HK-2 (cell line): ENCODE results near the gene CSF1R.
"Not testable (repeated sequence)": the region's sequence is repeated elsewhere in the genome, so short reads cannot be mapped to it uniquely, and the experiment has no call there.

Source experiments
- DNase-seq: peaks from one replicate; pipeline ENCODE4 v3.0.0-alpha.2; 2018; ENCODE audit not compliant: unreplicated experiment

Gene CSF1R

DNA sequence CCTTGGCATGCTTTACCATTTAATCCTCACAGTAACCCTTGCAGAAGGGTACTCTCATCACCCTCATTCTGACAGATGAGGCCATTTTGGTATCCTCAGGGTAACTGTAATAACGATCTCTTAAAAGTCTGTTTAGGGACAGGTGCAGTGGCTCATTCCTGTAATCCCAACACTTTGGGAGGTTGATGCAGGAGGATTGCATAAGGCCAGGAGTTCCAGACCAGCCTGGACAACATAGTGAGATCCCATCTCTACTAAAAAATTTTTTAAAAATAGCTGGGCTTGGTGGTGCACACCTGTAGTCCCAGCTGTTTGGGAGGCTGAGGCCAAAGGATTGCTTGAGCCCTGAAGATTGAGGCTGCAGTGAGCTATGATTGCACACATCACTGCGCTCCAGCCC is 31.8 kb downstream of the CSF1R start:
- no peak for DNase-seq

DNA sequence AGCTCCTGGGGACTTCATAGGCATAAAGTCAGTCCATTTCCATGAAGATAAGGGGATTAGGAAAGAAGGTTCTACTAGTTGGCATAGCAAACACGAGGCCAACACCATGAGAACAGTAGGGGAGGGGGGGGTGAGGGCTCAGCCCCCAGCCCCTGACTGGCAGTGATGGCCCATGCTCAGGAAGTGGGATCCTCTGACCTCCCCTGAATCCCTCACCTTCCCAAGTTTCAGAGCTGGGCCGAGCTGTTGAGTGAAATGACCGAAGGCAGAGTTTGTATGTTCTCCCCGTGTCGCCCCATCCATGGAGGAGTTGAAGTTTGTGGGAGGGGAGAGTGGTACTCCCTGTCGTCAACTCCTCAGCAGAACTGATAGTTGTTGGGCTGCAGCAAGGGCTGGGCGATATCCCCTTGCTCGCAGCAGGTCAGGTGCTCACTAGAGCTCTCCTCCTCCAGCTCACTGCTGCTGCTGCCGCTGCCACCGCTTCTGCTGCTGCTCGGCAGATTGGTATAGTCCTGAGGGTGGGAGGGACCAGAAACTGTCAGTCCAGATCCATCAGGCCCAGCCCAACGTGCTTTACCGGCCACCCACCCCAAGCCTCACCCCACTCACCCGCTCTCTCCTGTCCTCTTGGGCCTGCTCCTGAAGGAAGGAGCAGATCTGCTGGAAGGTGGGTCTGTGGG is 32.5 kb downstream of the CSF1R start:
- no peak for DNase-seq

DNA sequence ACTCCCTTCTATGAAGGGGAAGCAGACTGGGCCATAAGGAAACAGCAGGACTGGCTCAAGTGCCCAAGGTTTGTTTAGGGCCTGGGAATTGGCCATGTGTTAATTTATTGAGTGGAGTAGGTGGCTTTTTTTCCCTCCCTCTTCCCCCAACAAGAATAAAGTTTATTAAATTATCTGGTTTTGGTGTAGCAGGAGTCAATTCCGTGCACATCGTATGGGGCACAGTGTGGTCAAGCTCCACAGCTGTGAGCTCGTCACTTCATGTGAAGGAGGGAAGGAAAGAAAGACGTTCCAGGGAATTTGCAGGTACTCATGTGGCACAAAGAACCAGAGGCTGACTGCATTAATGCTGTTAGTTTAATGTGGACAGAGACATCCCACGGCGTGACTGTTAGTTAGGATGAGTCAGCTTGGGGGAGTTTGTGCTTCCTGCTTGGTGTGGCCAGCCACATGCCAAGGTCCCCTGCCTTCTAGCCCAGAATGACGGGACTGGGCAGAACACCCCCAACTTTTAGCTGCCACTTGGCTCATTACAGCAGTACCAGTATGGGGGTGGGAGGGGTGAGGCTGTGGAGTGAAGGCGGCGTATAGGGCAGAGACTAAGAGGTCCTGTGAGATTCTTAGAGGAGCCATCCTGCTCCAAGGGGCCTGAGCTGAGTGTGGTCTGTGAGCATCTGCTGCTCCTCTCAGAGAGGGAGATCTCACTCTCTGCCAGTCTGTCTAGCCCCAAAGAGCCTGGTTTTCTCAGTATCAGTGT is 33.2 kb downstream of the CSF1R start:
- DNase-seq: peak; percentile 62

DNA sequence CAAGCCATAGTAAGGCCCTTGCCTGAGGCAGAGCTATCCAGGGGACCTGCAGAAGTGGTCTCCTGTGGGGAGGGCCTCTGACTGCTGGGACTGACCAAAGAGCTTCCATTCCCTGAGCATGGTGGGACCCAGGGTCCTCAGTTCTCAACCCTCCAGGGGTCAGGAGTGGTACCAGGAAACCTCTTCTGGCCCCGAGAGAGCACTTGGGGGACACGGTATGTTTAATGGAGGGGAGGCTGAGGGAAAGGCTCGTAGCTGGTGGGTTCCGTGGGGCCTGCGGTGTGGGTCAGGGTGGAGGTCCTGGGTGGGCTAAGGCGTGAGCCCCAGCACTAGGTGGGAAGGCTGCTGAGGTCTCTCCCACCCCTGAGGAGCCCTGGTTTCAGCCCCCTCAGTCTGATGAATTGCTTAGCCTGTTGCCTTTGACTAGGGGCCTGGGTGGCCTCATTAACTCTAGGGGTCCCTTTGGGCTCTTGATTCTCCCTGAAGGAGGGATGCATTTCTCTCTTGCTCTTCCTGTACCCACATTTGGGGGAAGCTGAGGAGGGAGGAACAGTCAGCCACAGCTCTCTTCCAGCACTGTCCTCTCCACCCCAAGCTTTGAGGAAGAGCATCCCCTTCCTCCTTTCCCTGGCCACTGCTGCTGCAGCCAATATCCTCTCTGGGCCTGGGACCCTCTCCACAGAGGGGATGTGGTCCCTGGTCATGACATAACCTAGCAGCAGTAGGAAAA is 34.0 kb downstream of the CSF1R start:
- no peak for DNase-seq

DNA sequence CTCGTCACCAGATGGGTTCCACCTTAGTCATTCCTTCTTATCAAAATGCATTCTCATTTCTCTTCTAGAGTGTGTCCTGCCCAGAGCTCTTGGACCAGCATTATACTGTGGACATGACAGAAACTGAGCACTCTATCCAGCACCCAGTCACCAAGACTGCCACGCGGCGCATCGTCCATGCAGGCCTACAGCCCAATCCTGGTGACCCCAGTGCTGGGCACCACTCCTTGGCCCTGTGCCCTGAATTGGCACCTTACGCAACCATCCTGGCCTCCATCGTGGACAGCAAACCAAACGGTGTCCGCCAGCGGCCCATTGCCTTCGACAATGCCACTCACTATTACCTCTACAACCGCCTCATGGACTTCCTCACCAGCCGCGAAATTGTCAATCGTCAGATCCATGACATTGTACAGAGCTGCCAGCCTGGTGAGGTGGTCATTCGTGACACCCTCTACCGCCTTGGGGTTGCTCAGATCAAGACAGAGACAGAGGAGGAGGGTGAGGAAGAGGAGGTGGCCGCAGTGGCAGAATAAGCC is 34.6 kb downstream of the CSF1R start:
- no peak for DNase-seq

DNA sequence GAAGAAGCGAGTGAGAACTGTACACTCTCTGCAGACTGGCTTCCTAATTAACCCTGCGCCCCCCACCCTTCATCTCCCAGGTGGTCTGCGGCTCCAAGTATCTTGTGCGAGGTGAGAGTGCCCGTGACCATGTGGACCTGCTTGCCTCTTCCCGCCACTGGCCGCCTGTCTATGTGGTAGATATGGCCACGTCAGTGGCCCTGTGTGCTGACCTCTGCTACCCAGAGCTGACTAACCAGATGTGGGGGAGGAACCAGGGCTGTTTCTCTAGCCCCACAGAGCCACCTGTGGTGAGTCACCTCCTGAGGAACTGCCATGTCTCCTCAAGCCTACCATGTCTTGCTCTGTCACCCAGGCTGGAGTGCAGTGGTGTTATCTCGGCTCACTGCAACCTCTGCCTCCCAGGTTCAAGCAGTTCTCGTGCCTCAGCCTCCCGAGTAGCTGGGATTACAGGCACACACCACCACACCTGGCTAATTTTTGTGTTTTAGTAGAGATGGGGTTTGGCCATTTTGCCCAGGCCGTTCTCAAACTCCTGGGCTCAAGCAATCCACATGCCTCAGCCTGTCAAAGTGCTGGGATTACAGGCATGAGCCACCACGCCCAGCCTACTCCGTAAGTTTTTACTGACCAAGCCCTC is 36.1 kb downstream of the CSF1R start:
- peak; percentile 59 for DNase-seq

DNA sequence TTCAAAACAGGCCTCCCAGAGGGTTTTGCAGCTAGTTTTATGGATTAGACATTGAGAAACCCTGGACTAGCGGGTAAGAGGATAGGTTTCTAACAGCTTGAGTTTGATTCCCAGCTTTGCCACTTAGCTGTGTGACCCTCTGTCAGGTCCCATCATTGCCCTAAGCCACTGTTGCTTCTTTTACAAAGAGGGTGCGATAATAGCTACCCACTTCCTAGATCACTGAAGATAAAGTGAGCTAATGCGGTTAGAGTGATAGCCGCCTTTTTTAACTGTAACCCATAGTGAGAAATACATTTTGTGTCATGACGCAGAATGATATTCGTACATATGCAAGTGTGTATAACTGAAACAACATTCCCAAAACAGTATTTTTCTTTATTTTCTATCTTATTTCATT is 40.3 kb downstream of the CSF1R start:
- DNase-seq: no peak

DNA sequence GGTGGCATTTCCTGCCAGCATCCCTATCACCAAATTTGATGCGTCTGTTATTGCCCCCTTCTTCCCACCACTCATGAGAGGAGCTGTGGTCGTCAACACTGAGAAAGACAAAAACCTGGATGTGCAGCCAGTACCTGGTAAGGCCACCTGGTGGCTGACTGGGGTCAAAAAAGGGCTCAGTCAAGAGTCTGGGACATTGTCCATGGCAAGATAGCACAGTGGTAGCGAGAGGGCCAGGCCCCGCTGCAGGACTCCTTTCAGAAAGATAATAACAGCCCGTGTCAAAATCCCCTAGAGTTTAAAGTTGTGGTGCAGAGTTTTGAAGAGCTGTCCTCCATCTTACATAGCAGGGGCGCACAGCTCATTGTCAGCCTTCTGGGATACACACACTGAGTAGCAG is 40.8 kb downstream of the CSF1R start:
- DNase-seq: no peak

DNA sequence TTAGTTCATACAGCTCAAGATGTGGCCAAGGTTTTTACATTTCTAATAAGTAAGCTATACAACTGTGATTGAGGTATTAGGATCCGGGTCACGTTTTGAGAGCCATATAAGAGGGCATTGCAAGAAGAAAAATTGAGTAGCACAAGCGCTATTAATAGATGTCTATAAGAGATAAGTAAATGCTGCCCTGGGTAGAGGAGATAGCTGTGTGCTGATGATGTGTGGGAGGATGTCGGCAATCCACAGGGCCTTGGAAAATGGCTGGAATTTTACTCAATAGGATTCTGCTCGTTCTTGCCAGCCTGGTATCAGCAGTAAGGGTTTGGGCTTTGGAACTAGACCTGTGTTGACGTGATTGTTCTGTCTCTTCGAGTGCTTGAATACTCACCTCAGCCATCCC is 41.6 kb downstream of the CSF1R start:
- DNase-seq: no peak

DNA sequence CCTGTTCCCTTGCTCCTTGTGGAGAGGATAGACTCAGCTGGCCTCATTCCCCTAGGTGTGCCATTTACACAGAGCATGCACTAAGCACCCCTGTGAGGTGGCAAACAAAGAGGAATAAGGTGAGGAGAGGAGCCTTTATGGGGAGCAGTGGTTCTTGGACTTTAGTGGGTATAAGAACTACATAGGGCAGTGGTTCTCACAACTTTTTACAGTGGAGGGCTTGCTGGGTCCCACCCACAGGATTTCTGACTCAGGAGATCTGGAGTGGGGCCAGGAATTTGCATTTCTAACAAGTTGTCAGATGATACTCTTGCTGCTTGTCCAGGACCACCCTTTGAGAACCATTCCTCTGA is 42.0 kb downstream of the CSF1R start:
- no peak for DNase-seq

DNA sequence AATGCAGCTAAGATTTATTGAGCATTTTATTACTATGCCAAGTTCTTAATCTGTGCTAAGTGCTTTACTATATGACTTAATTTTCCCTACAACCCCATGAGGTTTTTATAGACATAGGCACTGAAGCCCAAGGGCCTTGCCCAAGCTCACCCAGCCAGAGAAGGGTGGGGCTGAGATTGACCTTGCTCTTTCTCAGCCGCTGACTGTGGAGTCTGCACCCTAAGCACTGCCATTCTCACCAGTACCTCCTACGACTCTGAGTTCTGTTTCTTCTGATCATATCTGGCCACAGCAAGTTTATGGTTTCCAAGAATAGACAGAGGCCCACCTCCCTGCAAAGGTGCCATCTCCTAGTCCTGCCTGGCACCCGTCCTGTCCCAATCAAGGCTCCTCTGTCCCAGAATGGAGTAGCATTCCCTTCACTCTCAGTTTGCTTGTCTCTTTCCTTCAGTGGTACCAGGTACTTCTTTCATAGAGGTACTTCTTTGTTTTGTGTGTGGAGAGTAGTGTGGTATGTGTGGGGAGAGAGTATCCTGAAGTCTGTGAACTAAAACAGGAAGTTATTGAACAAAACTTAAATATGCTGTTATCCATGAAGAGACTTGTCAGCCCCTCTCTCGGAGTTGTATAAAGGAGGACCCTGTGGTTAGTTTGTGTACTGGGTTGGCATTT is 42.6 kb downstream of the CSF1R start:
- DNase-seq: no peak

DNA sequence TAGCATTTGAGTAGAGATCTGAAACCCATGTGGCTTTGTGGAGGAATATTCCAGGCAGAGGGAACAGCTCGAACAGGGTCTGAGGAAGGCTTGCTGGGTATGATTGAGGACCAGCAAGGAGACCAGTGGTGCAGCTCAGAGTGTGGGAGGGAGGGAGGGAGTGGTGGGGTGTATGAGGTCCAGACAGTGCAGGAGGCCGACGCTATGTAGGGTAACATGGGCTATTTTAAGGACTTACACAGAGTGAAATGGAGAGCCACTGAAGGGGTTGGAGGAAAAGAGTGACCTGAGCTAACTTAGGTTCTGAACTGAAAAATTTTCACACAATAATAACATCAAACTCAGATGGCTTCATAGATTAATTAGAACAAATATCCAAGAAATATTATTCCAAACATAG is 43.9 kb downstream of the CSF1R start:
- no peak for DNase-seq

DNA sequence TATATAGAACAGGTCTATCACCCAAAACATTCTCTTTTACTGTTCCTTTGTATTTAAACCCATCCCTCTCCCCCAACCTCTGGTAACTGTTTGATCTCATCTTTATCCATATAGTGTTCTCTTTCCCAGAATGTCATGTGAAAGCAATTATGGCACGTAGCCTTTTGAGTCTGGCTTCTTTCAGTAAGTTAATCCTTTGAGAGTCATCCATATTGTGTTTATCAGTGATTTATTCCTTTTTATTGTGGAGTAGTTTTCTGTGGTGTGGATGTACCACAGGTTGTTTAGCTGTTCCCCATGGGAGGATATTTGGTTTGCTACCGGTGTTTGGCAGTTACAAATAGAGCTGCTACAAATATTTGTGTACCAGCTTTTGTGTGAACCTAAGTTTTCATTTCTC is 47.8 kb downstream of the CSF1R start:
- no peak for DNase-seq

DNA sequence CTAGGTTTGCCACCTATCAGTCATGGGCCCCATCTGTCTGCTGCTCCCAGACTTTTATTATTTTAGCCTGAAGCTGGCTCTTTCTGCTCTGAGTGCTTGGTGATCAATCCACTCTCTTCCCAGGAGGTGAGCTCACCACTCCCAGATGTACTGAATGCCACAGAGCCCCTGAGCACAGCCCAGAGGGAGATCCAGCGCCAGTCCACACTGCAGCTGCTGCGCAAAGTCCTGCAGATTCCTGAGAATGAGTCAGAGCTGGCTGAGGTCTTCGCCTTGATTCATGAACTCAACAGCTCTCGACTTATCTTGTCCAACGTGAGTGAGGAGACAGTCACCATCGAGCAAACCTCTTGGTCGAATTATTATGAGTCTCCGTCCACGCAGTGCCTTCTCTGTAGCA is 49.8 kb downstream of the CSF1R start:
- peak; percentile 85 for DNase-seq

DNA sequence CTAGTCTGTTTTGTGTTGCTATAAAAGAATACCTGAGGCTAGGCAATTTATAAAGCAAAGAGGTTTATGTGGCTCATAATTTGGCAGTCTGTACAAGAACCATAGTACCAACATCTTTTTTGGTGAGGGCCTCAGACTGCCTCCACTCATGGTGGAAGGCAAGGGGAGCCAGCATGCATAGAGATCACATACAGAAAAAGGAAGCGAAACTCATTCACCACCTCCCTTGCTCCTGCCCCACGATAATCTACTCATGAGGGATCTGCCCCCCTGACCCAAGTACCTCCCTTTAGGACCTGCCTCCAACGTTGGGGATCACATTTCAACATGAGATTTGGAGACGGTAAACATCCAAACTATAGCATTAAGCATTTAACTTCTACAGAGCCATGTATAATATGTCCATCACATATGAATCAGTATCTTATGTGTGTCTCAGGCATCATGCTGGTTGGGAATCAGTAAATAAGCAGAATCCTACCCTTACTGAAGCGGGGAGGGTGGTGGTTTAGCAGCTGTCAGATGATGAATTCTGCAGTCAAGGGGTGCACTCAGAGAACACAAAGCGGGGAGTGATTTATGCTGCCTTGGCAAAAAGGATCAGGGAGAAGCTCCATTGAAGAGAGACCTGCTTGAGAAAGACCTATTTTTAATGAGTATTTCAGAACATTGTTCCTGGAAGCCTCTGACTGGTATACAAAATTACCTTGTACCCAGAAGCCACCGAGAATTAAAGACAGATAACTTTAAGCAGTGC is 51.0 kb downstream of the CSF1R start:
- DNase-seq: no peak

DNA sequence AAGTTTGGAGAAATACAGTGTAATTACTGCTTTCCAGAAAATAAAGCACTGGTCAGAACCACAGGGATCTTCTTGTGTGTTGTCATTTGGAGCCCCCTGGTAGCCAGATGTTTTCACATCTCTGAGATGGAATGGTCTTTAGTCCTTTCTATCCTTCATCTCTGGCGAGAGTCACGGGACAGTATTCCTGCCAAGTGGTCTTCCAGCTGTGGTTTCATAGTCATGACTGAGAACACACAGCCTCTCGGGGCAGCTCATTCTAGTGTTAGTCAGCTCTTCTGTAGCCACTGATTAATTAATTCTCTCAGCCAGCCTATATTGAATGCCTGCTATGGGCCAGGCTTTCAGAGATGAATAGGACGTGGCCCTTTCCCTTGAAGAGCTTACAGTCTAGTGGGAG is 51.7 kb downstream of the CSF1R start:
- no peak for DNase-seq

DNA sequence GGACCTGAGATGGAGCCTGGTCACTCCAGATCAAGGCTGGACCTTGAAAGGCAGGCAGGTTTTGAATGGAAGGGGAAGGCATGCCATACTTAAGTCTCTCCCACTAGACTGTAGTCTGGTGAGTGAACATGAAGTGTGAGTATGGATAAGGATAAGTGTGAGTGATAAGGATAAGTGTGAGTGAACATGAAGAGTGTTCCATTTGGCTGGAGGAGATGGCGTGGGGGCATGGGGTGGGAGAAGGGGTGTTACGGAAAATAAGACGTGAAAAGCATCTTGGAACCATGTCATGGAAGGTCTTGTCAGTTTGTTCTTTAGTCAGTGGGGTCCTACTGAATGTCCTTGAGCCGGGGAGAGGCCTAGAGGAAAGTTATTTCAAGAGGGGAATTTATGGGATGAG is 53.0 kb downstream of the CSF1R start:
- DNase-seq: no peak

DNA sequence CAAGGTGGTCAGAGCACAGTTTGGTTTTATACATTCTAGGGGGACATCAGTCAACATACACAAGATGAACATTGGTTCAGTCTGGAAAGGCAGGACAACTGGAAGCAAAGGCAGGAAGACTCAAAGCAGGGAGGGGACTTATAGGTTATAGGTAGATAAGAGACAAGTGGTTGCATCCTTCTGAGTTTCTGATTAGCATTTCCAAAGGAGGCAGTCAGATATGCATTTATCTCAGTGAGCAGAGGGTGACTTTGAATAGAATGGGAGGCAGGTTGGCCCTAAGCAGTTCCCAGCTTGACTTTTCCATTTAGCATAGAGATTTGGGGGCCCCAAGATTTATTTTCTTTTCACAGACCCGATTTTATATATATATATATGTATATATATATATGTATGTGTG is 58.3 kb downstream of the CSF1R start:
- not testable (repeated sequence) for DNase-seq

DNA sequence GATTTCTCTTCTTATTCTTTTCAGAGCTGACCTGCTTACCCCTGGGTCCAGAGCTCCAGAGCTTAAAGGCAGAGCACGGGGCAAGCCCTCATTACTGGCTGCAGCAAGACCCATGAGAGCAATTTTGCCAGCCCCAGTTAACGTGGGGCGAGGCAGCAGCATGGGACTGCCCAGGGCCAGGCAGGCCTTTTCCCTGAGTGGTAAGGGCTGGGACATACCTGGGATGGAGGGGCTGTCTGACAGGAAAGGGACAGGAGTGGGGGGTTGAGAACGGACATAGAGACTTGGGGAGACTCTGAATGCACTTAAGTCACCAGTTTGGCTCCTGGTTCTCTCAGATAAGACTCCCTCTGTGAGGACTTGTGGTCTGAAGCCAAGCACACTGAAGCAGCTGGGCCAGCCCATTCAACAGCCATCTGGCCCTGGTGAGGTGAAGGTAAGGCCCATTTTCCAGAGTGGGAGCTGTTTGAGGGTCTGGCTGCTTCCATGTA is 59.6 kb downstream of the CSF1R start:
- no peak for DNase-seq

DNA sequence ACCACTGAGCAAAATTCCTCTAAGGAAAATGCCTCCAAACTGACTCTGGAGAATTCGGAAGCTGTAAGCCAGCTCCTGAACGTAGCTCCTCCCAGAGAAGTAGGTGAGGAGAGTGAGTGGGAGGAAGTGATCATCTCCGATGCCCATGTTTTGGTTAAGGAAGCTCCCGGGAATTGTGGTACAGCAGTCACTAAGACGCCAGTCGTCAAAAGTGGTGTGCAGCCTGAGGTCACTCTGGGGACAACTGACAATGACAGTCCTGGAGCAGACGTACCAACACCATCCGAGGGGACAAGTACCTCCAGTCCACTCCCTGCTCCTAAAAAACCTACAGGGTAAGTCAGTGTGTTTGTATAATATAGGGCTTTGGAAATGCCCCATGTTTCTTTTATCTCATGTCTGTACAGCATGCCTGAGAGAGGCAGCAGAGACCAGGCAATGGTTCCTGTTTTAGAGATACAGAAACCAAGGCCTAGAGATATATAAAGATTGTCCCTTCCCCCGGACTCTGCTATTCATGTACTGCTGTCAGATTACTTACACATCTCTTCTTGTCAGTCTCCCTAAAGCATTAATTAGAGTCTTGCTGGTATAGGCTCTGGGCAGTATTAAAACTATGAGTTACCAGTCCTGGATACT is 61.9 kb downstream of the CSF1R start:
- no peak for DNase-seq
